Measurements from ENCODE around the gene AAMDC. TPM values are rescaled to one million over a fixed set of nuclear protein-coding genes. Genes with fewer than 3 reads are reported as not detected.
"Not testable (repeated sequence)": the region's sequence is repeated elsewhere in the genome, so short reads cannot be mapped to it uniquely, and the experiment has no call there.

AAMDC gene
- total RNA-seq, 1 experiment from 2014 or later = 11.7 TPM

- DNase-seq = no peak
- H3K27ac Mint-ChIP-seq (ENCODE audit: unreplicated experiment) = no peak overlapping the region
- H3K36me3 Mint-ChIP-seq (ENCODE audit: insufficient read depth, unreplicated experiment) = no peaks in the 10 kb centered on the region
- no peaks in the 10 kb centered on the region for H3K27me3 Mint-ChIP-seq (ENCODE audit: unreplicated experiment)
- no peaks in the 10 kb centered on the region for H3K4me1 Mint-ChIP-seq (ENCODE audit: low read depth, unreplicated experiment)
- intact Hi-C loops (cut with micrococcal nuclease; ENCODE audit: unreplicated experiment) = no loop called here
- no TSS peak for BruUV-seq (replicated peaks)
- no peak for TF ChIP-seq CTCF (IDR thresholded peaks at IDR 0.05; ENCODE audit: unreplicated experiment)
- H3K4me3 Mint-ChIP-seq (ENCODE audit: low read depth, unreplicated experiment) = no peak overlapping the region
- H3K9me3 Mint-ChIP-seq (ENCODE audit: low read depth, unreplicated experiment) = no peaks in the 10 kb centered on the region
- CTCF ChIA-PET = no interaction called here
Observed at GRCh38 chr11:77833302-77833701, 12.4 kb downstream of the AAMDC start.

GRCh38 chr11:77842441-77843121 lies 21.6 kb downstream of the AAMDC start:
- Mint-ChIP-seq H3K4me3 (ENCODE audit: low read depth, unreplicated experiment) (no peak overlapping the region), H3K27me3 (ENCODE audit: unreplicated experiment) (no peaks in the 10 kb centered on the region), H3K4me1 (ENCODE audit: low read depth, unreplicated experiment) (peaks cover 11% of the 10 kb centered on the region), H3K27ac (ENCODE audit: unreplicated experiment) (no peak overlapping the region), H3K9me3 (ENCODE audit: low read depth, unreplicated experiment) (no peaks in the 10 kb centered on the region), H3K36me3 (ENCODE audit: insufficient read depth, unreplicated experiment) (no peaks in the 10 kb centered on the region)
- no peak for TF ChIP-seq CTCF (IDR thresholded peaks at IDR 0.05; ENCODE audit: unreplicated experiment)
- DNase-seq = no peak
- intact Hi-C loops (cut with micrococcal nuclease; ENCODE audit: unreplicated experiment) = no loop called here
- CTCF ChIA-PET = no interaction called here
- no TSS peak for BruUV-seq (replicated peaks)

GRCh38 chr11:77843700-77844099 lies 22.8 kb downstream of the AAMDC start:
- H3K4me1 Mint-ChIP-seq (ENCODE audit: low read depth, unreplicated experiment) = peaks cover 11% of the 10 kb centered on the region
- H3K36me3 Mint-ChIP-seq (ENCODE audit: insufficient read depth, unreplicated experiment); H3K9me3 Mint-ChIP-seq (ENCODE audit: low read depth, unreplicated experiment); intact Hi-C loops (cut with micrococcal nuclease; ENCODE audit: unreplicated experiment); H3K27ac Mint-ChIP-seq (ENCODE audit: unreplicated experiment); CTCF ChIA-PET; H3K4me3 Mint-ChIP-seq (ENCODE audit: low read depth, unreplicated experiment); H3K27me3 Mint-ChIP-seq (ENCODE audit: unreplicated experiment); BruUV-seq (replicated peaks); DNase-seq: not testable (repeated sequence)

- intact Hi-C loops (cut with micrococcal nuclease; ENCODE audit: unreplicated experiment) = no loop called here
- Mint-ChIP-seq H3K27ac (ENCODE audit: unreplicated experiment) (no peak overlapping the region), H3K27me3 (ENCODE audit: unreplicated experiment) (no peaks in the 10 kb centered on the region), H3K4me3 (ENCODE audit: low read depth, unreplicated experiment) (no peak overlapping the region), H3K4me1 (ENCODE audit: low read depth, unreplicated experiment) (no peaks in the 10 kb centered on the region), H3K36me3 (ENCODE audit: insufficient read depth, unreplicated experiment) (no peaks in the 10 kb centered on the region), H3K9me3 (ENCODE audit: low read depth, unreplicated experiment) (peaks cover 4% of the 10 kb centered on the region)
- CTCF ChIA-PET = no interaction called here
- no TSS peak for BruUV-seq (replicated peaks)
- no peak for TF ChIP-seq CTCF (IDR thresholded peaks at IDR 0.05; ENCODE audit: unreplicated experiment)
- DNase-seq = no peak
Observed at GRCh38 chr11:77851503-77851902, 30.6 kb downstream of the AAMDC start.

- Mint-ChIP-seq H3K36me3 (ENCODE audit: insufficient read depth, unreplicated experiment) (peaks cover 5% of the 10 kb centered on the region), H3K9me3 (ENCODE audit: low read depth, unreplicated experiment) (peaks cover 7% of the 10 kb centered on the region), H3K4me3 (ENCODE audit: low read depth, unreplicated experiment) (no peak overlapping the region), H3K27ac (ENCODE audit: unreplicated experiment) (no peak overlapping the region), H3K27me3 (ENCODE audit: unreplicated experiment) (no peaks in the 10 kb centered on the region), H3K4me1 (ENCODE audit: low read depth, unreplicated experiment) (no peaks in the 10 kb centered on the region)
- DNase-seq = no peak
- intact Hi-C loops (cut with micrococcal nuclease; ENCODE audit: unreplicated experiment) = no loop called here
- CTCF ChIA-PET = no interaction called here
- no TSS peak for BruUV-seq (replicated peaks)
- no peak for TF ChIP-seq CTCF (IDR thresholded peaks at IDR 0.05; ENCODE audit: unreplicated experiment)
Observed at GRCh38 chr11:77854838-77855237, 33.9 kb downstream of the AAMDC start.

GRCh38 chr11:77857906-77858457 lies 37.0 kb downstream of the AAMDC start:
- H3K4me3 Mint-ChIP-seq (ENCODE audit: low read depth, unreplicated experiment); intact Hi-C loops (cut with micrococcal nuclease; ENCODE audit: unreplicated experiment); H3K27me3 Mint-ChIP-seq (ENCODE audit: unreplicated experiment); DNase-seq; BruUV-seq (replicated peaks); H3K27ac Mint-ChIP-seq (ENCODE audit: unreplicated experiment); H3K9me3 Mint-ChIP-seq (ENCODE audit: low read depth, unreplicated experiment); H3K36me3 Mint-ChIP-seq (ENCODE audit: insufficient read depth, unreplicated experiment); H3K4me1 Mint-ChIP-seq (ENCODE audit: low read depth, unreplicated experiment): not testable (repeated sequence)
- CTCF ChIA-PET = interaction anchor here (0.6 kb wide), 1 partner anchor 1596 kb away, joined by 5 read pairs; no protein-coding TSS in a partner anchor

GRCh38 chr11:77861444-77861843 lies 40.5 kb downstream of the AAMDC start:
- H3K4me1 Mint-ChIP-seq (ENCODE audit: low read depth, unreplicated experiment); H3K36me3 Mint-ChIP-seq (ENCODE audit: insufficient read depth, unreplicated experiment); BruUV-seq (replicated peaks); H3K4me3 Mint-ChIP-seq (ENCODE audit: low read depth, unreplicated experiment); H3K27ac Mint-ChIP-seq (ENCODE audit: unreplicated experiment); DNase-seq; intact Hi-C loops (cut with micrococcal nuclease; ENCODE audit: unreplicated experiment); H3K27me3 Mint-ChIP-seq (ENCODE audit: unreplicated experiment); CTCF ChIA-PET; H3K9me3 Mint-ChIP-seq (ENCODE audit: low read depth, unreplicated experiment): not testable (repeated sequence)
